Activated CD4-positive, alpha-beta T cell treated with anti-CD3 and anti-CD28 coated beads for 36 hours (primary cell): ENCODE results near the gene MROH2A. TPM values are rescaled to one million over a fixed set of nuclear protein-coding genes. Genes with fewer than 3 reads are reported as not detected.

Experiments used
- ATAC-seq: fragments of 200-7000 bp; cut with Tn5 transposase; one replicate; pipeline ENCODE4 v1.10.0; 2021; ENCODE audit warnings: mild to moderate bottlenecking, moderate library complexity
- CTCF ChIA-PET: fragments of 350-600 bp; sonication (Branson Sonifier 250); formaldehyde crosslinking; loops from one replicate; lab custom pipeline; 2021; ENCODE audit warnings: antibody characterized with exemption; lab: Charles Lee
- POLR2A ChIA-PET: fragments of 350-600 bp; sonication (Branson Sonifier 250); formaldehyde crosslinking; loops from one replicate; lab custom pipeline; 2021; ENCODE audit warnings: antibody characterized with exemption, inconsistent platforms; lab: Charles Lee
- DNase-seq: peaks from one replicate; pipeline ENCODE4 v3.0.0-alpha.2; 2020
- H3K27ac Mint-ChIP-seq: one replicate; pipeline ENCODE4 v1.8.0; 2021; ENCODE audit warnings: mixed read lengths
- H3K27me3 Mint-ChIP-seq: one replicate; pipeline ENCODE4 v1.8.0; 2021; ENCODE audit warnings: mixed read lengths
- H3K36me3 Mint-ChIP-seq: one replicate; pipeline ENCODE4 v1.8.0; 2021; ENCODE audit warnings: low read depth, mixed read lengths
- H3K4me1 Mint-ChIP-seq: one replicate; pipeline ENCODE4 v1.8.0; 2021; ENCODE audit warnings: mixed read lengths
- H3K4me3 Mint-ChIP-seq: one replicate; pipeline ENCODE4 v1.8.0; 2021; ENCODE audit warnings: mild to moderate bottlenecking, moderate library complexity, mixed read lengths
- H3K9me3 Mint-ChIP-seq: one replicate; pipeline ENCODE4 v1.8.0; 2021; ENCODE audit warnings: low read depth, mixed read lengths
- intact Hi-C, 2 experiments: fragments of 100-400 bp; cut with DNase I in 1 of 2; cut with micrococcal nuclease in 1 of 2; formaldehyde crosslinking; loops; one replicate each; pipeline versions ENCODE4 v1.14.2 to v1.15.1; 2022 to 2024; cut with DNase I, micrococcal nuclease
- total RNA-seq, 2 experiments: library from RNA; stranded (reverse); gene quantifications; one replicate each; pipeline ENCODE4 v1.2.3, GENCODE V29; 2021

The MROH2A gene
- total RNA-seq, 2 experiments from 2014 or later = not detected

- intact Hi-C loops = no loop called here
- no peak overlapping the region for H3K27ac Mint-ChIP-seq
- H3K4me1 Mint-ChIP-seq = peaks cover 14% of the 10 kb centered on the region
- H3K4me3 Mint-ChIP-seq = no peak overlapping the region
- ATAC-seq (no peak), DNase-seq (no peak)
- ChIA-PET CTCF (no interaction called here), POLR2A (no interaction called here)
- no peaks in the 10 kb centered on the region for H3K9me3 Mint-ChIP-seq
- no peaks in the 10 kb centered on the region for H3K27me3 Mint-ChIP-seq
- H3K36me3 Mint-ChIP-seq = peaks cover 57% of the 10 kb centered on the region
These were observed 58.2 kb downstream of the MROH2A start for GRCh38 chr2:233836359-233836758.

GRCh38 chr2:233837694-233838229 is 59.6 kb downstream of the MROH2A start:
- H3K36me3 Mint-ChIP-seq = peaks cover 71% of the 10 kb centered on the region
- intact Hi-C loops = no loop called here
- ATAC-seq (no peak), DNase-seq (no peak)
- ChIA-PET CTCF (interaction anchor here (0.8 kb wide), 1 partner anchor 51 kb away, joined by 3 read pairs; no protein-coding TSS in a partner anchor), POLR2A (no interaction called here)
- no peak overlapping the region for H3K27ac Mint-ChIP-seq
- H3K4me1 Mint-ChIP-seq = peaks cover 14% of the 10 kb centered on the region
- H3K9me3 Mint-ChIP-seq = no peaks in the 10 kb centered on the region
- no peaks in the 10 kb centered on the region for H3K27me3 Mint-ChIP-seq
- H3K4me3 Mint-ChIP-seq = no peak overlapping the region

- no peaks in the 10 kb centered on the region for H3K9me3 Mint-ChIP-seq
- no peak for ATAC-seq
- DNase-seq = no peak
- H3K4me3 Mint-ChIP-seq = no peak overlapping the region
- ChIA-PET POLR2A (interaction anchor here (1.3 kb wide), 1 partner anchor 10 kb away, joined by 4 read pairs; no protein-coding TSS in a partner anchor), CTCF (interaction anchor here (0.8 kb wide), 1 partner anchor 50 kb away, joined by 3 read pairs; no protein-coding TSS in a partner anchor)
- peak overlapping the region; percentile 1 for H3K27ac Mint-ChIP-seq
- H3K27me3 Mint-ChIP-seq = no peaks in the 10 kb centered on the region
- peaks cover 14% of the 10 kb centered on the region for H3K4me1 Mint-ChIP-seq
- H3K36me3 Mint-ChIP-seq = peaks cover 76% of the 10 kb centered on the region
- intact Hi-C loops = no loop called here
These were observed 60.1 kb downstream of the MROH2A start for GRCh38 chr2:233838251-233838650.

- POLR2A ChIA-PET = interaction anchor here (1.3 kb wide), 1 partner anchor 9 kb away, joined by 4 read pairs; no protein-coding TSS in a partner anchor
- CTCF ChIA-PET = interaction anchor here (1.0 kb wide), 1 partner anchor 435 kb away, joined by 3 read pairs; no protein-coding TSS in a partner anchor
These were observed 60.8 kb downstream of the MROH2A start for GRCh38 chr2:233838726-233839446.

GRCh38 chr2:233839447-233839820 is 61.3 kb downstream of the MROH2A start:
- no peaks in the 10 kb centered on the region for H3K27me3 Mint-ChIP-seq
- CTCF ChIA-PET = interaction anchor here (1.0 kb wide), 1 partner anchor 435 kb away, joined by 3 read pairs; no protein-coding TSS in a partner anchor
- no peak overlapping the region for H3K4me3 Mint-ChIP-seq
- peaks cover 87% of the 10 kb centered on the region for H3K36me3 Mint-ChIP-seq
- no peak overlapping the region for H3K27ac Mint-ChIP-seq
- intact Hi-C loops = no loop called here
- no peaks in the 10 kb centered on the region for H3K9me3 Mint-ChIP-seq
- no peak for DNase-seq
- POLR2A ChIA-PET = interaction anchor here (1.3 kb wide), 1 partner anchor 9 kb away, joined by 4 read pairs; no protein-coding TSS in a partner anchor
- peaks cover 14% of the 10 kb centered on the region for H3K4me1 Mint-ChIP-seq
- ATAC-seq = no peak

More at GRCh38 chr2:233838726-233839446, 60.8 kb downstream of the MROH2A start:
- DNase-seq = no peak
- H3K4me1 Mint-ChIP-seq = peaks cover 14% of the 10 kb centered on the region
- H3K9me3 Mint-ChIP-seq = no peaks in the 10 kb centered on the region
- no peaks in the 10 kb centered on the region for H3K27me3 Mint-ChIP-seq
- ATAC-seq = no peak
- peaks cover 83% of the 10 kb centered on the region for H3K36me3 Mint-ChIP-seq
- no peak overlapping the region for H3K27ac Mint-ChIP-seq
- no peak overlapping the region for H3K4me3 Mint-ChIP-seq
- intact Hi-C loops = no loop called here

- Mint-ChIP-seq H3K27ac (no peak overlapping the region), H3K4me1 (peaks cover 14% of the 10 kb centered on the region), H3K9me3 (no peaks in the 10 kb centered on the region), H3K4me3 (no peak overlapping the region), H3K36me3 (peaks cover 89% of the 10 kb centered on the region), H3K27me3 (no peaks in the 10 kb centered on the region)
- intact Hi-C loops = no loop called here
- DNase-seq = no peak
- CTCF ChIA-PET = no interaction called here
- POLR2A ChIA-PET = no interaction called here
- ATAC-seq = no peak
These were observed 62.4 kb downstream of the MROH2A start for GRCh38 chr2:233840520-233840919.

GRCh38 chr2:233841183-233841582 is 63.1 kb downstream of the MROH2A start:
- POLR2A ChIA-PET = no interaction called here
- ATAC-seq (no peak), DNase-seq (no peak)
- CTCF ChIA-PET = no interaction called here
- peaks cover 14% of the 10 kb centered on the region for H3K4me1 Mint-ChIP-seq
- H3K4me3 Mint-ChIP-seq = no peak overlapping the region
- H3K9me3 Mint-ChIP-seq = no peaks in the 10 kb centered on the region
- no peaks in the 10 kb centered on the region for H3K27me3 Mint-ChIP-seq
- peaks cover 93% of the 10 kb centered on the region for H3K36me3 Mint-ChIP-seq
- intact Hi-C loops = no loop called here
- H3K27ac Mint-ChIP-seq = no peak overlapping the region

- H3K36me3 Mint-ChIP-seq = peaks cover 93% of the 10 kb centered on the region
- no peaks in the 10 kb centered on the region for H3K4me1 Mint-ChIP-seq
- ATAC-seq = no peak
- DNase-seq = no peak
- no peaks in the 10 kb centered on the region for H3K9me3 Mint-ChIP-seq
- POLR2A ChIA-PET = interaction anchor here (0.7 to 1.4 kb wide), 2 partner anchors 11 to 81 kb away, joined by 3 read pairs; no protein-coding TSS in a partner anchor
- no peaks in the 10 kb centered on the region for H3K27me3 Mint-ChIP-seq
- no peak overlapping the region for H3K4me3 Mint-ChIP-seq
- H3K27ac Mint-ChIP-seq = no peak overlapping the region
- intact Hi-C loops = no loop called here
- CTCF ChIA-PET = interaction anchor here (0.8 kb wide), 1 partner anchor 14 kb away, joined by 5 read pairs; no protein-coding TSS in a partner anchor
These were observed 66.1 kb downstream of the MROH2A start for GRCh38 chr2:233844064-233844807.

GRCh38 chr2:233844836-233845235 is 66.7 kb downstream of the MROH2A start:
- ATAC-seq (no peak), DNase-seq (no peak)
- Mint-ChIP-seq H3K27ac (no peak overlapping the region), H3K36me3 (peaks cover 96% of the 10 kb centered on the region), H3K4me3 (no peak overlapping the region), H3K4me1 (no peaks in the 10 kb centered on the region), H3K27me3 (no peaks in the 10 kb centered on the region), H3K9me3 (no peaks in the 10 kb centered on the region)
- intact Hi-C loops = no loop called here
- ChIA-PET POLR2A (interaction anchor here (1.4 kb wide), 1 partner anchor 10 kb away, joined by 3 read pairs; no protein-coding TSS in a partner anchor), CTCF (no interaction called here)

GRCh38 chr2:233845301-233846060 is 67.4 kb downstream of the MROH2A start:
- Mint-ChIP-seq H3K27me3 (no peaks in the 10 kb centered on the region), H3K36me3 (peaks cover 96% of the 10 kb centered on the region), H3K4me1 (no peaks in the 10 kb centered on the region), H3K27ac (no peak overlapping the region), H3K4me3 (no peak overlapping the region), H3K9me3 (no peaks in the 10 kb centered on the region)
- intact Hi-C loops = no loop called here
- ChIA-PET CTCF (interaction anchor here (0.6 kb wide), 1 partner anchor 667 kb away, joined by 3 read pairs; no protein-coding TSS in a partner anchor), POLR2A (interaction anchor here (0.6 kb wide), 2 partner anchors 579 to 1134 kb away, joined by 3 read pairs; no protein-coding TSS in a partner anchor)
- ATAC-seq = no peak
- DNase-seq = no peak
